IMR-90 (cell line): ENCODE data around the gene SP3. TPM values are rescaled to one million over a fixed set of nuclear protein-coding genes. Genes with fewer than 3 reads are reported as not detected.

Experiments used
- ATAC-seq: fragments of 200-7000 bp; cut with Tn5 transposase; 2 replicates; pipeline ENCODE4 v1.9.1; 2020; ENCODE audit warnings: low read depth, mild to moderate bottlenecking, moderate library complexity
- BruUV-seq: library from RNA; stranded (reverse); fragments of 400-500 nt; replicated peaks from 2 replicates; lab custom pipeline; 2021; lab: Mats Ljungman, UMichigan
- CTCF ChIA-PET: fragments of 300-600 bp; formaldehyde crosslinking; extraction: SDS; loops from one replicate; lab custom pipeline; 2021; ENCODE audit warnings: antibody characterized with exemption; lab: Yijun Ruan, JAX
- POLR2A ChIA-PET: fragments of 300-600 bp; sonication (Branson Sonifier 250); formaldehyde crosslinking; loops from one replicate; lab custom pipeline; 2022; ENCODE audit warnings: antibody characterized with exemption; ENCODE audit not compliant: unreplicated experiment; lab: Charles Lee
- DNase-seq: peaks from one replicate; pipeline ENCODE4 v3.0.0; 2013
- H2AFZ ChIP-seq: replicated peaks from 2 replicates; pipeline ENCODE3; 2013; ENCODE audit warnings: low read length, mild to moderate bottlenecking; ENCODE audit not compliant: poor library complexity
- H2AK5ac ChIP-seq: 2 replicates; pipeline ENCODE4 v1.6.1; 2013; ENCODE audit warnings: low read depth, low read length, inconsistent platforms
- H2AK9ac ChIP-seq: replicated peaks from 2 replicates; pipeline ENCODE3; 2013; ENCODE audit warnings: mild to moderate bottlenecking, low read depth, low read length, moderate library complexity; ENCODE audit not compliant: poor library complexity
- H2BK120ac ChIP-seq: 2 replicates; pipeline ENCODE4 v1.6.1; 2013; ENCODE audit warnings: low read depth, low read length, inconsistent platforms
- H2BK15ac ChIP-seq: 3 replicates; pipeline ENCODE4 v1.6.1; 2013; ENCODE audit warnings: low read depth, low read length, inconsistent platforms
- H2BK20ac ChIP-seq: 2 replicates; pipeline ENCODE4 v1.6.1; 2013; ENCODE audit warnings: low read depth, mild to moderate bottlenecking, inconsistent platforms, low read length, moderate library complexity
- H2BK5ac ChIP-seq: 2 replicates; pipeline ENCODE4 v1.6.1; 2013; ENCODE audit warnings: mild to moderate bottlenecking, low read depth, low read length, inconsistent platforms; ENCODE audit not compliant: poor library complexity, severe bottlenecking
- H3K14ac ChIP-seq: replicated peaks from 2 replicates; pipeline ENCODE4 v1.6.1; 2013; ENCODE audit warnings: low read depth, low read length, inconsistent platforms
- H3K18ac ChIP-seq: 2 replicates; pipeline ENCODE4 v1.6.1; 2013; ENCODE audit warnings: low read depth, low read length, control low read depth
- H3K23ac ChIP-seq: 2 replicates; pipeline ENCODE4 v1.6.1; 2013; ENCODE audit warnings: low read depth, low read length, inconsistent platforms
- H3K27ac ChIP-seq: 2 replicates; pipeline ENCODE4 v1.5.1; 2013; ENCODE audit warnings: mild to moderate bottlenecking, control low read depth, low read length; ENCODE audit not compliant: insufficient read depth
- H3K27me3 ChIP-seq: 2 replicates; pipeline ENCODE4 v1.6.1; 2013; ENCODE audit warnings: low read length; ENCODE audit not compliant: control insufficient read depth, insufficient read depth
- H3K36me3 ChIP-seq: 2 replicates; pipeline ENCODE4 v1.6.1; 2013; ENCODE audit warnings: low read length, mixed read lengths; ENCODE audit not compliant: control insufficient read depth, insufficient read depth
- H3K4ac ChIP-seq: 2 replicates; pipeline ENCODE4 v1.6.1; 2013; ENCODE audit warnings: low read depth, low read length, inconsistent platforms
- H3K4me1 ChIP-seq: 2 replicates; pipeline ENCODE4 v1.6.1; 2013; ENCODE audit warnings: low read length, mixed read lengths; ENCODE audit not compliant: control insufficient read depth, insufficient read depth
- H3K4me2 ChIP-seq: 2 replicates; pipeline ENCODE4 v1.6.1; 2013; ENCODE audit warnings: low read depth, mild to moderate bottlenecking, control low read depth, low read length, moderate library complexity
- H3K4me3 ChIP-seq: 2 replicates; pipeline ENCODE4 v1.5.1; 2013; ENCODE audit warnings: low read depth, mild to moderate bottlenecking, control low read depth, low read length, moderate library complexity; ENCODE audit not compliant: insufficient read depth
- H3K56ac ChIP-seq: 2 replicates; pipeline ENCODE4 v1.6.1; 2013; ENCODE audit warnings: low read length, inconsistent platforms; ENCODE audit not compliant: insufficient read depth; ENCODE audit errors: extremely low read depth
- H3K79me1 ChIP-seq, 2 experiments: 2 replicates each; pipeline ENCODE4 v1.6.1; 2013; ENCODE audit warnings: low read length in 2 of 2, inconsistent platforms in 1 of 2, low read depth in 1 of 2
- H3K9ac ChIP-seq: 2 replicates; pipeline ENCODE4 v1.6.1; 2013; ENCODE audit warnings: low read depth, low read length, control low read depth
- H3K9me1 ChIP-seq: 2 replicates; pipeline ENCODE4 v1.6.1; 2013; ENCODE audit warnings: low read length, inconsistent platforms; ENCODE audit not compliant: insufficient read depth
- H3K9me3 ChIP-seq: 2 replicates; pipeline ENCODE4 v1.6.1; 2013; ENCODE audit warnings: low read length; ENCODE audit not compliant: control insufficient read depth, insufficient read depth
- H4K20me1 ChIP-seq: 2 replicates; pipeline ENCODE4 v1.6.1; 2013; ENCODE audit warnings: low read length, inconsistent platforms; ENCODE audit not compliant: insufficient read depth
- H4K5ac ChIP-seq: 2 replicates; pipeline ENCODE4 v1.6.1; 2013; ENCODE audit warnings: mild to moderate bottlenecking, low read depth, low read length, control low read depth
- H4K8ac ChIP-seq, 2 experiments: 2 replicates each; pipeline ENCODE4 v1.6.1; 2013; ENCODE audit warnings: low read depth in 2 of 2, low read length in 2 of 2, control low read depth in 1 of 2, inconsistent platforms in 1 of 2
- H4K91ac ChIP-seq: 2 replicates; pipeline ENCODE4 v1.6.1; 2013; ENCODE audit warnings: low read depth, low read length, inconsistent platforms; ENCODE audit not compliant: insufficient read depth
- BHLHE40 ChIP-seq: fragments of 150-350 bp; IDR thresholded peaks from 2 replicates; pipeline ENCODE4 v1.6.1; 2016; ENCODE audit warnings: mild to moderate bottlenecking, low read depth, low read length
- CEBPB ChIP-seq: IDR thresholded peaks from 2 replicates; pipeline ENCODE4 v1.6.1; 2012; ENCODE audit warnings: low read depth, low read length, improper control_type of control experiment
- FOS ChIP-seq: fragments of 150-350 bp; IDR thresholded peaks from 2 replicates; pipeline ENCODE4 v1.6.1; 2016; ENCODE audit warnings: low read depth, low read length
- MXI1 ChIP-seq: IDR thresholded peaks from 2 replicates; pipeline ENCODE4 v1.6.1; 2012; ENCODE audit warnings: low read depth, mild to moderate bottlenecking, low read length, moderate library complexity, borderline replicate concordance
- NFE2L2 ChIP-seq: fragments of 150-350 bp; IDR thresholded peaks from 2 replicates; pipeline ENCODE4 v1.6.1; 2016; ENCODE audit warnings: low read depth, mild to moderate bottlenecking, low read length
- RCOR1 ChIP-seq: IDR thresholded peaks from 2 replicates; pipeline ENCODE4 v1.6.1; 2012; ENCODE audit warnings: mild to moderate bottlenecking, low read length, improper control_type of control experiment; ENCODE audit not compliant: insufficient replicate concordance
- WGBS, 2 experiments: methylation state at CpG; one replicate each; pipeline versions ENCODE4 v1.1.5 to v1.1.7; 2013; ENCODE audit warnings: missing lambda C conversion rate in 2 of 2; ENCODE audit not compliant: insufficient read length in 1 of 2; ENCODE audit errors: extremely low coverage in 2 of 2; 5-methylcytosine and 5-hydroxymethylcytosine counted together
- dilution Hi-C: fragments of 300-500 bp; cut with HindIII; formaldehyde crosslinking; loops from one replicate; pipeline ENCODE4 v1.14.3; 2018; ENCODE audit warnings: low sequenced_read_pairs; ENCODE audit not compliant: unreplicated experiment
- in situ Hi-C: fragments of 300-500 bp; cut with MboI; formaldehyde crosslinking; loops from 3 replicates; pipeline ENCODE4 v1.14.3; 2019; ENCODE audit warnings: low sequenced_read_pairs, inconsistent platforms, mixed read lengths
- intact Hi-C: fragments of 100-400 bp; cut with micrococcal nuclease; formaldehyde crosslinking; loops from 2 replicates; pipeline ENCODE4 v1.10.0; 2022
- polyA plus RNA-seq, 3 experiments: library from polyadenylated mRNA; depleted of rRNA; stranded (reverse); fragments of >200 nt; gene quantifications; 2 replicates each; pipeline ENCODE4 v1.2.3, GENCODE V29; 2012; ENCODE audit warnings: low replicate concordance in 1 of 3
- total RNA-seq: library from RNA; depleted of rRNA; stranded (reverse); fragments of >200 nt; gene quantifications from 2 replicates; pipeline ENCODE4 v1.2.3, GENCODE V29; 2012
- TF ChIP-seq, protein P1 (sequence below): fragments of 150-350 bp; IDR thresholded peaks from 2 replicates; pipeline ENCODE4 v1.6.1; 2016; ENCODE audit warnings: low read depth, mild to moderate bottlenecking, low read length, moderate library complexity, borderline replicate concordance

The SP3 gene
- total and polyA plus RNA-seq, 2 of the 4 experiments (the other 2 are of a cell fraction): 26.7 to 136 TPM

DNA sequence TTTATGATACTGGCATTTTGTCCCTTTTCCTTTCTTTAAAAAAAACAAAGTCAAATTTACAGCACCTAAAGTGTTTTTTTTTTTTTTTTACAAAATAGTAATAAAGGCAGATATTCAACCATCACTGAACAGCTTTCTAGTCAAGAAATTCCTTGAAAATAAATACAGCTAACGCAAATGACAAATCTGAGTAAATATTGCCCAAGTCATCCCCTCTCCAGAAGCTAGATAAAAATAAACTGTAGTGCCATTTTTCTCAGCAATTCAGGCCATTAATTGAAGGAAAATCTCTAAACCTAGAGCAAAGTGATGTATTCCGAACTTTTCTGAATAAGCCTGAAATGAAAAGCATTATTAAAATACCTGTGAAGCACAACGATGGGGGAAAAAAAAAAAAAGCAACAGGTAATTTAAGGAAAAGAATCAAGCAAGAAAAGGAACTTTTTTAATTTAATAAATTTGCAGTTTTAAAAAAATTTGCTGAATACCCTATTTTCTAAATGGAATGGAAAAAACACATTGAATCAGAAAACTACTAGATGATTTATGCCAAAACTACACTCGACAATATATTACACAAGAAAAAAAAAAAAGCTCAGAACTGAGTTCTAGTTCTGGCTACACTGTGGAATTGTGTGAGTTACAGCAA is 6.9 kb downstream of the SP3 start:
- Histone ChIP-seq H2BK15ac (no peak overlapping the region), H3K4me2 (no peak overlapping the region), H2BK20ac (no peak overlapping the region), H3K14ac (no peak overlapping the region), H3K9ac (no peak overlapping the region), H3K56ac (no peak overlapping the region), H3K27ac (no peak overlapping the region), H4K91ac (no peak overlapping the region), H3K36me3 (peaks cover 18% of the 10 kb centered on the region), H2AK5ac (no peak overlapping the region), H2BK120ac (no peak overlapping the region), H2BK5ac (no peak overlapping the region), H3K9me1 (no peaks in the 10 kb centered on the region), H2AK9ac (no peak overlapping the region), H3K9me3 (no peaks in the 10 kb centered on the region), H2AFZ (no peak overlapping the region), H3K79me1 (peaks cover 9 to 30% of the 10 kb centered on the region in 2 experiments), H4K5ac (no peak overlapping the region), H3K4me3 (no peak overlapping the region), H3K4ac (no peak overlapping the region), H3K18ac (no peak overlapping the region), H3K23ac (no peak overlapping the region), H4K20me1 (peaks cover 59% of the 10 kb centered on the region), H4K8ac (no peak overlapping the region), H3K4me1 (peaks cover 7% of the 10 kb centered on the region), H3K27me3 (no peaks in the 10 kb centered on the region)
- TF ChIP-seq NFE2L2: no peak
- TF ChIP-seq MXI1: no peak
- TF ChIP-seq CEBPB: no peak
- TF ChIP-seq FOS: no peak
- no peak for TF ChIP-seq RCOR1
- TF ChIP-seq BHLHE40: no peak
- TF ChIP-seq, protein P1, sequence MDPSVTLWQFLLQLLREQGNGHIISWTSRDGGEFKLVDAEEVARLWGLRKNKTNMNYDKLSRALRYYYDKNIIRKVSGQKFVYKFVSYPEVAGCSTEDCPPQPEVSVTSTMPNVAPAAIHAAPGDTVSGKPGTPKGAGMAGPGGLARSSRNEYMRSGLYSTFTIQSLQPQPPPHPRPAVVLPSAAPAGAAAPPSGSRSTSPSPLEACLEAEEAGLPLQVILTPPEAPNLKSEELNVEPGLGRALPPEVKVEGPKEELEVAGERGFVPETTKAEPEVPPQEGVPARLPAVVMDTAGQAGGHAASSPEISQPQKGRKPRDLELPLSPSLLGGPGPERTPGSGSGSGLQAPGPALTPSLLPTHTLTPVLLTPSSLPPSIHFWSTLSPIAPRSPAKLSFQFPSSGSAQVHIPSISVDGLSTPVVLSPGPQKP: no peak
- ChIA-PET CTCF (interaction anchor here (0.7 to 1.0 kb wide), 2 partner anchors 8 to 94 kb away, joined by 3 to 5 read pairs; no protein-coding TSS in a partner anchor), POLR2A (interaction anchor here (0.7 kb wide), 1 partner anchor 121 kb away, joined by 7 read pairs; no protein-coding TSS in a partner anchor)
- dilution Hi-C loops: no loop called here
- no TSS peak for BruUV-seq
- no CpG with 5 or more reads among the region's 4 CpGs for WGBS, 2 experiments
- ATAC-seq: no peak
- intact Hi-C loops: no loop called here
- no peak for DNase-seq
- in situ Hi-C loops: no loop called here
